ENCODE results near the gene NLRP6.
"Not testable (repeated sequence)": the region's sequence is repeated elsewhere in the genome, so short reads cannot be mapped to it uniquely, and the experiment has no call there.

The NLRP6 gene

GRCh38 chr11:311013-311748 is 33.0 kb downstream of the NLRP6 start:
- DNase-seq = not testable (repeated sequence)

- DNase-seq = no peak
Observed at GRCh38 chr11:312092-312816, 34.0 kb downstream of the NLRP6 start.

- DNase-seq = no peak
Observed at GRCh38 chr11:313304-313786, 35.1 kb downstream of the NLRP6 start.

- DNase-seq = peak; percentile 63 to 64
Observed at GRCh38 chr11:313787-314553, 35.8 kb downstream of the NLRP6 start, which contains the start of gene IFITM1. IFITM1 (plus strand) TSS chr11:314040; CDS start chr11:314171, 131 bp downstream.

GRCh38 chr11:314554-314875 is 36.3 kb downstream of the NLRP6 start:
- DNase-seq = not testable (repeated sequence)

GRCh38 chr11:315051-315481 is 36.9 kb downstream of the NLRP6 start:
- no peak for DNase-seq

GRCh38 chr11:315516-315994 is 37.3 kb downstream of the NLRP6 start:
- DNase-seq = no peak

- no peak for DNase-seq
Observed at GRCh38 chr11:316031-316701, 38.0 kb downstream of the NLRP6 start.

- no peak for DNase-seq
Observed at GRCh38 chr11:316891-317301, 38.7 kb downstream of the NLRP6 start.

- DNase-seq = not testable (repeated sequence)
Observed at GRCh38 chr11:317668-318404, 39.6 kb downstream of the NLRP6 start.

- not testable (repeated sequence) for DNase-seq
Observed at GRCh38 chr11:318405-319120, 40.4 kb downstream of the NLRP6 start.

- not testable (repeated sequence) for DNase-seq
Observed at GRCh38 chr11:319121-319887, 41.1 kb downstream of the NLRP6 start.

- DNase-seq = not testable (repeated sequence)
Observed at GRCh38 chr11:319888-320273, 41.7 kb downstream of the NLRP6 start.

GRCh38 chr11:324156-324555 is 45.9 kb downstream of the NLRP6 start:
- no peak for DNase-seq

GRCh38 chr11:324593-325517 is 46.6 kb downstream of the NLRP6 start:
- not testable (repeated sequence) for DNase-seq

- DNase-seq = no peak
Observed at GRCh38 chr11:325796-326591, 47.8 kb downstream of the NLRP6 start.

- no peak for DNase-seq
Observed at GRCh38 chr11:326592-326841, 48.3 kb downstream of the NLRP6 start.

GRCh38 chr11:326842-327580 is 48.8 kb downstream of the NLRP6 start:
- peak; percentile 53 to 65 for DNase-seq

Data from AML-193 (cell line).